Uterus (tissue), 4 donors: ENCODE measurements around the gene CAMSAP3. TPM values are rescaled to one million over a fixed set of nuclear protein-coding genes. Genes with fewer than 3 reads are reported as not detected.

Source experiments
- DNase-seq, 2 donors: peaks; one replicate each; pipeline ENCODE4 v3.0.0-alpha.2; 2019 to 2020
- H3K27ac ChIP-seq, 2 donors: fragments of 200-600 bp; sonication (generic); 1 replicate in 1 of 2; 2 replicates in 1 of 2; pipeline ENCODE4 v1.5.1; 2016 to 2018
- H3K27me3 ChIP-seq, 2 donors: fragments of 200-600 bp; sonication (generic); one replicate each; pipeline ENCODE4 v1.5.1; 2018 to 2019; ENCODE audit warnings: control low read depth in 1 of 2
- H3K36me3 ChIP-seq, 2 donors: fragments of 200-600 bp; sonication (generic); one replicate each; pipeline ENCODE4 v1.5.1; 2019; ENCODE audit warnings: control low read depth in 1 of 2
- H3K4me1 ChIP-seq, 2 donors: fragments of 200-600 bp; sonication (generic); one replicate each; pipeline ENCODE4 v1.5.1; 2018 to 2019; ENCODE audit warnings: control low read depth in 1 of 2
- H3K4me3 ChIP-seq, 2 donors: fragments of 200-600 bp; sonication (generic); 1 replicate in 1 of 2; 2 replicates in 1 of 2; pipeline ENCODE4 v1.5.1; 2018 to 2019; ENCODE audit warnings: mild to moderate bottlenecking in 1 of 2
- H3K9me3 ChIP-seq, 2 donors: fragments of 200-600 bp; sonication (generic); one replicate each; pipeline ENCODE4 v1.5.1; 2019; ENCODE audit warnings: control low read depth in 1 of 2
- CTCF ChIP-seq, 4 experiments: fragments of 200-600 bp in 2 of 4; fragments of 450-650 bp in 2 of 4; sonication (generic) in 2 of 4; IDR thresholded peaks; one replicate each; pipeline ENCODE4 v1.5.1; 2016 to 2019; ENCODE audit warnings: antibody characterized with exemption in 4 of 4, mild to moderate bottlenecking in 2 of 4, moderate library complexity in 1 of 4
- POLR2A ChIP-seq, 2 donors: fragments of 450-650 bp; IDR thresholded peaks; one replicate each; pipeline ENCODE4 v1.6.1; 2016; ENCODE audit warnings: antibody characterized with exemption in 2 of 2, mild to moderate bottlenecking in 1 of 2, moderate library complexity in 1 of 2
- intact Hi-C: fragments of 100-400 bp; cut with DNase I; formaldehyde crosslinking; loops from one replicate; pipeline ENCODE4 v1.15.1; 2023; ENCODE audit warnings: low total_unique reads
- total RNA-seq, 4 donors: library from RNA; depleted of rRNA in 3 of 4; stranded (reverse); fragments of >200 nt in 3 of 4; gene quantifications; one replicate each; pipeline versions ENCODE4 v1.1.0 to v1.2.4, GENCODE V29; 2014 to 2023
- donor health status: DM: yes; HTN: yes; CAD: no.

CAMSAP3 gene
- total RNA-seq, 4 donors from 2014 or later: 0.26 to 3.5 (median 0.47) TPM

GRCh38 chr19:7636691-7637373, 41.2 kb downstream of the CAMSAP3 start, which contains the start of gene STXBP2:
Gene STXBP2 (plus strand): TSS chr19:7637110. CDS start chr19:7637150, 40 bp downstream.
- Histone ChIP-seq H3K27me3 (peaks cover 10 to 20% of the 10 kb centered on the region in 2 donors), H3K4me1 (no peaks in the 10 kb centered on the region), H3K27ac (no peak within 1 kb of the TSS), H3K4me3 (peak within 1 kb of the TSS in 1 of 2 donors; percentile 31), H3K36me3 (no peaks in the 10 kb centered on the region), H3K9me3 (no peaks in the 10 kb centered on the region)
- TF ChIP-seq POLR2A (IDR thresholded peaks at IDR 0.05) (peak in 1 of 2 donors; percentile 23), CTCF (IDR thresholded peaks at IDR 0.05) (no peak)
- intact Hi-C loops: no loop called here
- peak in 1 of 2 donors; percentile 34 for DNase-seq

GRCh38 chr19:7637374-7638256, 42.0 kb downstream of the CAMSAP3 start:
- peaks cover 10 to 20% of the 10 kb centered on the region in 2 donors for H3K27me3 ChIP-seq
- no peaks in the 10 kb centered on the region for H3K36me3 ChIP-seq
- H3K27ac ChIP-seq: no peak overlapping the region
- H3K4me3 ChIP-seq: peak overlapping the region in 1 of 2 donors; percentile 31
- DNase-seq: no peak
- intact Hi-C loops: no loop called here
- H3K9me3 ChIP-seq: no peaks in the 10 kb centered on the region
- no peak for TF ChIP-seq CTCF (IDR thresholded peaks at IDR 0.05)
- TF ChIP-seq POLR2A (IDR thresholded peaks at IDR 0.05): no peak
- no peaks in the 10 kb centered on the region for H3K4me1 ChIP-seq

GRCh38 chr19:7638802-7639465, 43.3 kb downstream of the CAMSAP3 start:
- intact Hi-C loops: no loop called here
- Histone ChIP-seq H3K4me1 (no peaks in the 10 kb centered on the region), H3K36me3 (no peaks in the 10 kb centered on the region), H3K27me3 (peaks cover 10 to 20% of the 10 kb centered on the region in 2 donors), H3K9me3 (no peaks in the 10 kb centered on the region), H3K4me3 (no peak overlapping the region), H3K27ac (no peak overlapping the region)
- no peak for DNase-seq
- TF ChIP-seq CTCF (IDR thresholded peaks at IDR 0.05) (no peak), POLR2A (IDR thresholded peaks at IDR 0.05) (no peak)

GRCh38 chr19:7639863-7640348, 44.2 kb downstream of the CAMSAP3 start:
- no peak for TF ChIP-seq POLR2A (IDR thresholded peaks at IDR 0.05)
- no peak for TF ChIP-seq CTCF (IDR thresholded peaks at IDR 0.05)
- DNase-seq: no peak
- no peaks in the 10 kb centered on the region for H3K9me3 ChIP-seq
- H3K27me3 ChIP-seq: peaks cover 10 to 20% of the 10 kb centered on the region in 2 donors
- H3K27ac ChIP-seq: no peak overlapping the region
- no peaks in the 10 kb centered on the region for H3K4me1 ChIP-seq
- intact Hi-C loops: no loop called here
- H3K4me3 ChIP-seq: no peak overlapping the region
- no peaks in the 10 kb centered on the region for H3K36me3 ChIP-seq
